ENCODE data around the gene SORCS2. TPM values are rescaled to one million over a fixed set of nuclear protein-coding genes. Genes with fewer than 3 reads are reported as not detected.

SORCS2 gene
- total and polyA plus RNA-seq, 7 donors, result 0.18 to 1.5 (median 0.36) TPM

DNA sequence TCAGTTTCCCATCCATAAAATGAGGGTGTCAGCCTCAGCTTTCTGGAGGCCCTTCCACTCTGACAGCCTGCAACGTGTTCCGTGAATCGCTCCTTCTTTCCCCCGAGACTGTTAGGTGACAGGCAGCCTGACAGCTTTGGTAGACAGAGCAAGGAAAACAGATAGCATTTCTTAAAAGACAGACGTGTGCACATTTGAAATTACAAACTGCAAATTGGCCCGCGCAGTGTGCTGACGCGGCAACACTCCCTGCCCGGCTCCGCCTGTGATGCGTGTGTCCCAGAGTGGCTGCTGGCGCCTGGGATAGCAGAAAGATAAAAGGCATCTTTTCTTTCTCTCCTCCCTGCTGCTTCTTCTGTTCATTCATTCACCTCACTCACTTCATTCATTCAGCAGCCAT lies 502.0 kb downstream of the SORCS2 start:
- DNase-seq, result peak; percentile 2 to 14
- intact Hi-C loops (cut with DNase I), result no loop called here
- Histone ChIP-seq H3K9me3 (no peaks in the 10 kb centered on the region), H3K27ac (no peak overlapping the region), H3K4me1 (no peaks in the 10 kb centered on the region), H3K36me3 (ENCODE audit: insufficient read depth in 1 of 2, low read depth in 1 of 2) (no peaks in the 10 kb centered on the region), H3K27me3 (ENCODE audit: insufficient read depth in 3 of 3, low read length in 2 of 3) (peaks cover 0 to 13% (median 0%) of the 10 kb centered on the region in 3 donors), H3K4me3 (no peak overlapping the region)
- TF ChIP-seq, protein P1, sequence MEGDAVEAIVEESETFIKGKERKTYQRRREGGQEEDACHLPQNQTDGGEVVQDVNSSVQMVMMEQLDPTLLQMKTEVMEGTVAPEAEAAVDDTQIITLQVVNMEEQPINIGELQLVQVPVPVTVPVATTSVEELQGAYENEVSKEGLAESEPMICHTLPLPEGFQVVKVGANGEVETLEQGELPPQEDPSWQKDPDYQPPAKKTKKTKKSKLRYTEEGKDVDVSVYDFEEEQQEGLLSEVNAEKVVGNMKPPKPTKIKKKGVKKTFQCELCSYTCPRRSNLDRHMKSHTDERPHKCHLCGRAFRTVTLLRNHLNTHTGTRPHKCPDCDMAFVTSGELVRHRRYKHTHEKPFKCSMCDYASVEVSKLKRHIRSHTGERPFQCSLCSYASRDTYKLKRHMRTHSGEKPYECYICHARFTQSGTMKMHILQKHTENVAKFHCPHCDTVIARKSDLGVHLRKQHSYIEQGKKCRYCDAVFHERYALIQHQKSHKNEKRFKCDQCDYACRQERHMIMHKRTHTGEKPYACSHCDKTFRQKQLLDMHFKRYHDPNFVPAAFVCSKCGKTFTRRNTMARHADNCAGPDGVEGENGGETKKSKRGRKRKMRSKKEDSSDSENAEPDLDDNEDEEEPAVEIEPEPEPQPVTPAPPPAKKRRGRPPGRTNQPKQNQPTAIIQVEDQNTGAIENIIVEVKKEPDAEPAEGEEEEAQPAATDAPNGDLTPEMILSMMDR (IDR thresholded peaks at IDR 0.05), result no peak
- 83 to 86% (median 84%) methylated on average over 13 of the region's 13 CpGs for WGBS, 3 donors
- no peak for ATAC-seq

DNA sequence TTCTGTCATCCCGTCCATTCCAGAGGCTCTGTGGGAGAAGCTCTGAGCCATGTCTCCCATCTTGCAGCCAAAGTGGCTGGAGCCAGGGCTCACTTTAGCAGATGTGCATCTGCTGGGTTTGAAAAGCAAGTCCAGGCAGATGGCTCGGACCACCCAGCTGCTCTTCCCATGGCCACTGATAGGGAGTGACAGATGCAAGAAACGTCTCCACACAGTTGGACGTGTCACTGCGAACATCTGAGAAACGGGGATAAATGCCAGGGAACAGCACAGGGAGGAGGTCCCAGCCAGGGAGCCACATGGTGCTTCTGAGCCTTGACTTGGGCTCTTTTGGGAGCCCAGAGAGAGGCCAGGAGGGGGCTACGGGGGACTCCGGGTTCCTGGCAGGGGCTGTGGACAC lies 505.0 kb downstream of the SORCS2 start:
- TF ChIP-seq, protein P1 (IDR thresholded peaks at IDR 0.05), result no peak
- ATAC-seq (no peak), DNase-seq (no peak)
- H3K36me3 ChIP-seq (ENCODE audit: insufficient read depth in 1 of 2, low read depth in 1 of 2), result no peaks in the 10 kb centered on the region
- 18 to 41% (median 19%) methylated on average over 8 of the region's 8 CpGs for WGBS, 3 donors
- H3K27ac ChIP-seq, result no peak overlapping the region
- no peak overlapping the region for H3K4me3 ChIP-seq
- H3K9me3 ChIP-seq, result no peaks in the 10 kb centered on the region
- peaks cover 0 to 14% (median 0%) of the 10 kb centered on the region in 3 donors for H3K27me3 ChIP-seq (ENCODE audit: insufficient read depth in 3 of 3, low read length in 2 of 3)
- intact Hi-C loops (cut with DNase I), result no loop called here
- H3K4me1 ChIP-seq, result no peaks in the 10 kb centered on the region

DNA sequence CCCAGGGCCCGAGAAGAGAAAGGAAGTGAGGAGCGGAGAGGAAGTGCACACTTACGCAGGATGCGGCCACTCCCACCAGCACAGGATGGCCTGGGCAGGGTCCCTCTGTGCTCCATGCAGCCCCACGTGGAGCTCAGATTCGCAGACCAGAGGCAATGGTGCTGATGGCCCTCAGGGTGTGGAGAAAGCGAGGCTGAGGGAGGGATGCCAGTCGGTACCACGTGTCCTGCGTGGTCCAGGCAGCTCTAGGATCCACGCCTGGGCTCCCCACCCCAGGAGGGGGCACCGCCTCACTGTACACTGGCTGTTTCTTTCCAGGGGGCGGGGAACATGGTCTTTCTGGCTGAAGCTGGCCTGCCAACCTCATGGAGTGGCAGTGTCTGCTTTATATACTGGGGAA lies 505.5 kb downstream of the SORCS2 start:
- no peak for ATAC-seq

DNA sequence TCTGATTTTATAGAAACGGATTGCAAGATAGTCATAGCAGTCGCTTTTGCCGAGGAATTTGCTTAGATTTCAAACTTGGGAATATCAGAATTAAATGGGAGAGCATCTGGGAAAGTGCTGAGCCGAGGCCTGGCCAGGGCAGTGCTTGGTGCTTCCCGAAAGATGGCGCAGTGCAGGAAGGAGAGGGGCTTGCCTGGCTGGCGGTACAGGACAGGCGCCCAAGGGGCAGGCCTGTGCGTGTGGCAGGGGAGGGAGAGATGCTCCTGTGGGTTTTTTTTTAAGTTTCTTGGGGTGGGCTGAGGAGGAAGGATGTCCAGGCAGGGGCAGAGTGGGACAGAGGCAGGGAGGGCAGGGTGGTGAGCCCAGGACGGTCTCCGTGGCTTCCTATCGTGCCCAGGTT lies 506.2 kb downstream of the SORCS2 start:
- Histone ChIP-seq H3K4me1 (no peaks in the 10 kb centered on the region), H3K27ac (no peak overlapping the region), H3K9me3 (no peaks in the 10 kb centered on the region), H3K27me3 (ENCODE audit: insufficient read depth in 3 of 3, low read length in 2 of 3) (peaks cover 0 to 24% (median 2%) of the 10 kb centered on the region in 3 donors), H3K4me3 (no peak overlapping the region), H3K36me3 (ENCODE audit: insufficient read depth in 1 of 2, low read depth in 1 of 2) (no peaks in the 10 kb centered on the region)
- DNase-seq, result no peak
- WGBS, 3 donors, result 56 to 73% (median 72%) methylated on average over 12 of the region's 12 CpGs
- intact Hi-C loops (cut with DNase I), result no loop called here
- ATAC-seq, result peak in 2 of 4 donors; percentile 8 to 42
- TF ChIP-seq, protein P1 (IDR thresholded peaks at IDR 0.05), result no peak

More for the DNA sequence above, 505.5 kb downstream of the SORCS2 start:
- intact Hi-C loops (cut with DNase I), result no loop called here
- no peaks in the 10 kb centered on the region for H3K9me3 ChIP-seq
- no peak overlapping the region for H3K27ac ChIP-seq
- H3K4me1 ChIP-seq, result no peaks in the 10 kb centered on the region
- TF ChIP-seq, protein P1 (IDR thresholded peaks at IDR 0.05), result no peak
- H3K4me3 ChIP-seq, result no peak overlapping the region
- H3K36me3 ChIP-seq (ENCODE audit: insufficient read depth in 1 of 2, low read depth in 1 of 2), result no peaks in the 10 kb centered on the region
- no peak for DNase-seq
- peaks cover 0 to 16% (median 0%) of the 10 kb centered on the region in 3 donors for H3K27me3 ChIP-seq (ENCODE audit: insufficient read depth in 3 of 3, low read length in 2 of 3)
- 46 to 56% (median 51%) methylated on average over 13 of the region's 13 CpGs for WGBS, 3 donors

DNA sequence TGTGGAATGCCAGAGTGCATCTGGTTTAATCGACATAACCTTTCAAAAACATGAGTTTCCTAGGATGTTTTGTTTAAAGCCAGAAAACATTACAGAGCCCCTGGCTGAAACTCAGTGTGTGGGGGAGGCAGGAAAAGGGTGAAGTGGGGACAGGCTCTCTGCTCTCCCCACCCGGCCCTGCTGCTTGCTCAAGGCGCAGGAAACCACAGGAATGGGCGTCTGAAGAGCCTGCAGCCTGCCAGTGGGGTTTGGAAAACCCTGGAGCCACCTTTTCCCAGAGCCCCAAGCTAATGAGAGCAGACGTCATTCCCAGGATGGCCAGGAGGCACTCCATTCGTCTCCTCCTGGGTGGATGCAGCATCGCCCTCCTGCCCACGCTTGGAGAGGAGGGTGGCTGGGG lies 506.7 kb downstream of the SORCS2 start:
- peak in 1 of 2 donors; percentile 69 for DNase-seq
- TF ChIP-seq, protein P1 (IDR thresholded peaks at IDR 0.05), result no peak
- no peaks in the 10 kb centered on the region for H3K4me1 ChIP-seq
- H3K4me3 ChIP-seq, result no peak overlapping the region
- H3K27me3 ChIP-seq (ENCODE audit: insufficient read depth in 3 of 3, low read length in 2 of 3), result peaks cover 0 to 28% (median 2%) of the 10 kb centered on the region in 3 donors
- peak in 2 of 4 donors; percentile 53 to 61 for ATAC-seq
- WGBS, 3 donors, result 34 to 51% (median 35%) methylated on average over 8 of the region's 8 CpGs
- no peak overlapping the region for H3K27ac ChIP-seq
- intact Hi-C loops (cut with DNase I), result no loop called here
- no peaks in the 10 kb centered on the region for H3K36me3 ChIP-seq (ENCODE audit: insufficient read depth in 1 of 2, low read depth in 1 of 2)
- H3K9me3 ChIP-seq, result no peaks in the 10 kb centered on the region

All from psoas muscle (tissue), 8 donors.